ENCODE measurements around the gene WFDC11.

WFDC11 gene

GRCh38 chr20:45617591-45617990 is 52.4 kb downstream of the WFDC11 start:
- TF ChIP-seq, protein P1, sequence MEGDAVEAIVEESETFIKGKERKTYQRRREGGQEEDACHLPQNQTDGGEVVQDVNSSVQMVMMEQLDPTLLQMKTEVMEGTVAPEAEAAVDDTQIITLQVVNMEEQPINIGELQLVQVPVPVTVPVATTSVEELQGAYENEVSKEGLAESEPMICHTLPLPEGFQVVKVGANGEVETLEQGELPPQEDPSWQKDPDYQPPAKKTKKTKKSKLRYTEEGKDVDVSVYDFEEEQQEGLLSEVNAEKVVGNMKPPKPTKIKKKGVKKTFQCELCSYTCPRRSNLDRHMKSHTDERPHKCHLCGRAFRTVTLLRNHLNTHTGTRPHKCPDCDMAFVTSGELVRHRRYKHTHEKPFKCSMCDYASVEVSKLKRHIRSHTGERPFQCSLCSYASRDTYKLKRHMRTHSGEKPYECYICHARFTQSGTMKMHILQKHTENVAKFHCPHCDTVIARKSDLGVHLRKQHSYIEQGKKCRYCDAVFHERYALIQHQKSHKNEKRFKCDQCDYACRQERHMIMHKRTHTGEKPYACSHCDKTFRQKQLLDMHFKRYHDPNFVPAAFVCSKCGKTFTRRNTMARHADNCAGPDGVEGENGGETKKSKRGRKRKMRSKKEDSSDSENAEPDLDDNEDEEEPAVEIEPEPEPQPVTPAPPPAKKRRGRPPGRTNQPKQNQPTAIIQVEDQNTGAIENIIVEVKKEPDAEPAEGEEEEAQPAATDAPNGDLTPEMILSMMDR (IDR thresholded peaks at IDR 0.05; ENCODE audit: low read depth, low read length) = no peak
- no peak for DNase-seq (ENCODE audit: low read depth in 2 of 2)
- no peak overlapping the region for H3K4me3 ChIP-seq (replicated peaks in 1 of 2; ENCODE audit: low read depth in 2 of 2, low read length in 2 of 2)

GRCh38 chr20:45612314-45612713 is 57.7 kb downstream of the WFDC11 start:
- TF ChIP-seq, protein P1 (IDR thresholded peaks at IDR 0.05; ENCODE audit: low read depth, low read length) = no peak
- no peak overlapping the region for H3K4me3 ChIP-seq (replicated peaks in 1 of 2; ENCODE audit: low read depth in 2 of 2, low read length in 2 of 2)
- DNase-seq (ENCODE audit: low read depth in 2 of 2) = no peak

GRCh38 chr20:45611054-45611453 is 59.0 kb downstream of the WFDC11 start:
- peak; percentile 43 to 73 for DNase-seq (ENCODE audit: low read depth in 2 of 2)
- no peak overlapping the region for H3K4me3 ChIP-seq (replicated peaks in 1 of 2; ENCODE audit: low read depth in 2 of 2, low read length in 2 of 2)
- TF ChIP-seq, protein P1 (IDR thresholded peaks at IDR 0.05; ENCODE audit: low read depth, low read length) = no peak

GRCh38 chr20:45607810-45608209 is 62.2 kb downstream of the WFDC11 start:
- H3K4me3 ChIP-seq (replicated peaks in 1 of 2; ENCODE audit: low read depth in 2 of 2, low read length in 2 of 2) = no peak overlapping the region
- no peak for DNase-seq (ENCODE audit: low read depth in 2 of 2)
- TF ChIP-seq, protein P1 (IDR thresholded peaks at IDR 0.05; ENCODE audit: low read depth, low read length) = no peak

Measured in cardiac fibroblast (primary cell).